H1 (cell line): ENCODE results near the gene PKN1. TPM values are rescaled to one million over a fixed set of nuclear protein-coding genes. Genes with fewer than 3 reads are reported as not detected.

Source experiments
- CREB1 ChIP-seq: IDR thresholded peaks from 2 replicates; pipeline ENCODE4 v1.6.1; 2012; ENCODE audit warnings: inconsistent platforms
- KDM4A ChIP-seq: IDR thresholded peaks from one replicate; pipeline ENCODE4 v1.7.1; 2012; ENCODE audit warnings: low read depth, mild to moderate bottlenecking, moderate library complexity, low read length, inconsistent platforms; ENCODE audit not compliant: severe bottlenecking
- RFX5 ChIP-seq: IDR thresholded peaks from 2 replicates; pipeline ENCODE4 v1.6.1; 2011; ENCODE audit warnings: low read depth, low read length, improper control_type of control experiment, borderline replicate concordance
- SP2 ChIP-seq: IDR thresholded peaks from 2 replicates; pipeline ENCODE4 v1.6.1; 2012; ENCODE audit warnings: mild to moderate bottlenecking, low read length, inconsistent platforms
- SP4 ChIP-seq: IDR thresholded peaks from 2 replicates; pipeline ENCODE4 v1.6.1; 2012; ENCODE audit warnings: low read length, inconsistent platforms
- USF2 ChIP-seq: IDR thresholded peaks from 2 replicates; pipeline ENCODE4 v1.6.1; 2011; ENCODE audit warnings: low read length, improper control_type of control experiment
- YY1 ChIP-seq: IDR thresholded peaks from 2 replicates; pipeline ENCODE4 v1.6.1; 2011; ENCODE audit warnings: low read depth, mild to moderate bottlenecking, low read length
- ZNF274 ChIP-seq: IDR thresholded peaks from 2 replicates; pipeline ENCODE4 v1.7.0; 2012; ENCODE audit warnings: low read length, borderline replicate concordance; ENCODE audit errors: extremely low read depth
- polyA plus RNA-seq, 7 experiments: library from polyadenylated mRNA; depleted of rRNA in 3 of 7; stranded (reverse) in 5 of 7; unstranded in 2 of 7; fragments of >200 nt in 5 of 7; fragments of 200-250 nt in 2 of 7; gene quantifications; 1 replicate in 5 of 7; 2 replicates in 1 of 7; 4 replicates in 1 of 7; pipeline versions ENCODE4 v1.2.1 to v1.2.3, GENCODE V29; 2011 to 2013; ENCODE audit warnings: missing spikeins in 2 of 7, mixed read lengths in 2 of 7
- total RNA-seq: library from RNA; stranded (reverse); fragmentation: NEBNext Ultra II Directional; extraction: Animal tissue kit (Norgen Biotek cat#: 25700); gene quantifications from 2 replicates; pipeline ENCODE4 v1.2.1, GENCODE V29; 2021
- TF ChIP-seq, protein P1 (sequence below): fragments of 300-600 bp; sonication (generic); IDR thresholded peaks from 2 replicates; pipeline ENCODE4 v1.7.1; 2012; ENCODE audit warnings: low read length, moderate library complexity, mild to moderate bottlenecking, inconsistent platforms; ENCODE audit not compliant: insufficient replicate concordance

PKN1 gene
- total and polyA plus RNA-seq, 2 of the 8 experiments (the other 6 are each of a cell fraction or from before 2014, with no cell fraction given) = 65.2 to 162 TPM

DNA sequence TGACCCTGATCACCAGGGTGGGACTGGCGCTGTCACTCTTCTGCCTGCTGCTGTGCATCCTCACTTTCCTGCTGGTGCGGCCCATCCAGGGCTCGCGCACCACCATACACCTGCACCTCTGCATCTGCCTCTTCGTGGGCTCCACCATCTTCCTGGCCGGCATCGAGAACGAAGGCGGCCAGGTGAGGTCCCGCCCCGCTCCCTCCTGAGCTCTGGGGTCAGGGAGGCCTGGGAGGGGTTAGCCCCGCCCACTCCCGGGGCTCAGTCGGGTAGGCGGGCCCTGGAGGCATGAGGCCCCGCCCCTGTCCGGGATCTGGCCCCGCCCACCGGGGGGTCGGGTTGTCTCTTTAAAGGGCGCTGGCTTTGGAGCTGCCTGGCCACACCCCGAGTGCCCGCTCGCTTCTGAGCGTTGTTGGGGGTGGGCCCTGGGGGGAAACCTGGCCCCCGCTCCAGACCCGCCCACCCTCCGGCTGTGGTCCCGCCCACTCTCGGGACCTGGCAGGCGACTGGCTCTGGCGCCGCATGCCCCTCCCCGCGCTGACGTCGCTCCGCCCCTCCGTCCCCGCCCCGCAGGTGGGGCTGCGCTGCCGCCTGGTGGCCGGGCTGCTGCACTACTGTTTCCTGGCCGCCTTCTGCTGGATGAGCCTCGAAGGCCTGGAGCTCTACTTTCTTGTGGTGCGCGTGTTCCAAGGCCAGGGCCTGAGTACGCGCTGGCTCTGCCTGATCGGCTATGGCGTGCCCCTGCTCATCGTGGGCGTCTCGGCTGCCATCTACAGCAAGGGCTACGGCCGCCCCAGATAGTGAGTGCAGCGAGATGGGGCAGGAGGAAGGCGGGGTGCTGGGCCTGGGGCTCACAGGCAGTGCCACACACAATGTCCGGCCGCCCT, 27.1 kb upstream of the PKN1 start (continued):
- 0 out of 2 replicates have a peak, but pooled peaks have one; percentile 20 for TF ChIP-seq YY1
- peak; percentile 34 for TF ChIP-seq KDM4A
- peak; percentile 79 for TF ChIP-seq CREB1
- TF ChIP-seq ZNF274 = no peak
- no peak for TF ChIP-seq SP2
- no peak for TF ChIP-seq RFX5
- TF ChIP-seq USF2 = no peak
- TF ChIP-seq SP4 = peak; percentile 89
- TF ChIP-seq, protein P1, sequence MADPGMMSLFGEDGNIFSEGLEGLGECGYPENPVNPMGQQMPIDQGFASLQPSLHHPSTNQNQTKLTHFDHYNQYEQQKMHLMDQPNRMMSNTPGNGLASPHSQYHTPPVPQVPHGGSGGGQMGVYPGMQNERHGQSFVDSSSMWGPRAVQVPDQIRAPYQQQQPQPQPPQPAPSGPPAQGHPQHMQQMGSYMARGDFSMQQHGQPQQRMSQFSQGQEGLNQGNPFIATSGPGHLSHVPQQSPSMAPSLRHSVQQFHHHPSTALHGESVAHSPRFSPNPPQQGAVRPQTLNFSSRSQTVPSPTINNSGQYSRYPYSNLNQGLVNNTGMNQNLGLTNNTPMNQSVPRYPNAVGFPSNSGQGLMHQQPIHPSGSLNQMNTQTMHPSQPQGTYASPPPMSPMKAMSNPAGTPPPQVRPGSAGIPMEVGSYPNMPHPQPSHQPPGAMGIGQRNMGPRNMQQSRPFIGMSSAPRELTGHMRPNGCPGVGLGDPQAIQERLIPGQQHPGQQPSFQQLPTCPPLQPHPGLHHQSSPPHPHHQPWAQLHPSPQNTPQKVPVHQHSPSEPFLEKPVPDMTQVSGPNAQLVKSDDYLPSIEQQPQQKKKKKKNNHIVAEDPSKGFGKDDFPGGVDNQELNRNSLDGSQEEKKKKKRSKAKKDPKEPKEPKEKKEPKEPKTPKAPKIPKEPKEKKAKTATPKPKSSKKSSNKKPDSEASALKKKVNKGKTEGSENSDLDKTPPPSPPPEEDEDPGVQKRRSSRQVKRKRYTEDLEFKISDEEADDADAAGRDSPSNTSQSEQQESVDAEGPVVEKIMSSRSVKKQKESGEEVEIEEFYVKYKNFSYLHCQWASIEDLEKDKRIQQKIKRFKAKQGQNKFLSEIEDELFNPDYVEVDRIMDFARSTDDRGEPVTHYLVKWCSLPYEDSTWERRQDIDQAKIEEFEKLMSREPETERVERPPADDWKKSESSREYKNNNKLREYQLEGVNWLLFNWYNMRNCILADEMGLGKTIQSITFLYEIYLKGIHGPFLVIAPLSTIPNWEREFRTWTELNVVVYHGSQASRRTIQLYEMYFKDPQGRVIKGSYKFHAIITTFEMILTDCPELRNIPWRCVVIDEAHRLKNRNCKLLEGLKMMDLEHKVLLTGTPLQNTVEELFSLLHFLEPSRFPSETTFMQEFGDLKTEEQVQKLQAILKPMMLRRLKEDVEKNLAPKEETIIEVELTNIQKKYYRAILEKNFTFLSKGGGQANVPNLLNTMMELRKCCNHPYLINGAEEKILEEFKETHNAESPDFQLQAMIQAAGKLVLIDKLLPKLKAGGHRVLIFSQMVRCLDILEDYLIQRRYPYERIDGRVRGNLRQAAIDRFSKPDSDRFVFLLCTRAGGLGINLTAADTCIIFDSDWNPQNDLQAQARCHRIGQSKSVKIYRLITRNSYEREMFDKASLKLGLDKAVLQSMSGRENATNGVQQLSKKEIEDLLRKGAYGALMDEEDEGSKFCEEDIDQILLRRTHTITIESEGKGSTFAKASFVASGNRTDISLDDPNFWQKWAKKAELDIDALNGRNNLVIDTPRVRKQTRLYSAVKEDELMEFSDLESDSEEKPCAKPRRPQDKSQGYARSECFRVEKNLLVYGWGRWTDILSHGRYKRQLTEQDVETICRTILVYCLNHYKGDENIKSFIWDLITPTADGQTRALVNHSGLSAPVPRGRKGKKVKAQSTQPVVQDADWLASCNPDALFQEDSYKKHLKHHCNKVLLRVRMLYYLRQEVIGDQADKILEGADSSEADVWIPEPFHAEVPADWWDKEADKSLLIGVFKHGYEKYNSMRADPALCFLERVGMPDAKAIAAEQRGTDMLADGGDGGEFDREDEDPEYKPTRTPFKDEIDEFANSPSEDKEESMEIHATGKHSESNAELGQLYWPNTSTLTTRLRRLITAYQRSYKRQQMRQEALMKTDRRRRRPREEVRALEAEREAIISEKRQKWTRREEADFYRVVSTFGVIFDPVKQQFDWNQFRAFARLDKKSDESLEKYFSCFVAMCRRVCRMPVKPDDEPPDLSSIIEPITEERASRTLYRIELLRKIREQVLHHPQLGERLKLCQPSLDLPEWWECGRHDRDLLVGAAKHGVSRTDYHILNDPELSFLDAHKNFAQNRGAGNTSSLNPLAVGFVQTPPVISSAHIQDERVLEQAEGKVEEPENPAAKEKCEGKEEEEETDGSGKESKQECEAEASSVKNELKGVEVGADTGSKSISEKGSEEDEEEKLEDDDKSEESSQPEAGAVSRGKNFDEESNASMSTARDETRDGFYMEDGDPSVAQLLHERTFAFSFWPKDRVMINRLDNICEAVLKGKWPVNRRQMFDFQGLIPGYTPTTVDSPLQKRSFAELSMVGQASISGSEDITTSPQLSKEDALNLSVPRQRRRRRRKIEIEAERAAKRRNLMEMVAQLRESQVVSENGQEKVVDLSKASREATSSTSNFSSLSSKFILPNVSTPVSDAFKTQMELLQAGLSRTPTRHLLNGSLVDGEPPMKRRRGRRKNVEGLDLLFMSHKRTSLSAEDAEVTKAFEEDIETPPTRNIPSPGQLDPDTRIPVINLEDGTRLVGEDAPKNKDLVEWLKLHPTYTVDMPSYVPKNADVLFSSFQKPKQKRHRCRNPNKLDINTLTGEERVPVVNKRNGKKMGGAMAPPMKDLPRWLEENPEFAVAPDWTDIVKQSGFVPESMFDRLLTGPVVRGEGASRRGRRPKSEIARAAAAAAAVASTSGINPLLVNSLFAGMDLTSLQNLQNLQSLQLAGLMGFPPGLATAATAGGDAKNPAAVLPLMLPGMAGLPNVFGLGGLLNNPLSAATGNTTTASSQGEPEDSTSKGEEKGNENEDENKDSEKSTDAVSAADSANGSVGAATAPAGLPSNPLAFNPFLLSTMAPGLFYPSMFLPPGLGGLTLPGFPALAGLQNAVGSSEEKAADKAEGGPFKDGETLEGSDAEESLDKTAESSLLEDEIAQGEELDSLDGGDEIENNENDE = no peak
